ENCODE measurements around the gene ZNF280C.
A peak's percentile ranks its signal among the peaks of the same experiment; 100 is the strongest.

DNA sequence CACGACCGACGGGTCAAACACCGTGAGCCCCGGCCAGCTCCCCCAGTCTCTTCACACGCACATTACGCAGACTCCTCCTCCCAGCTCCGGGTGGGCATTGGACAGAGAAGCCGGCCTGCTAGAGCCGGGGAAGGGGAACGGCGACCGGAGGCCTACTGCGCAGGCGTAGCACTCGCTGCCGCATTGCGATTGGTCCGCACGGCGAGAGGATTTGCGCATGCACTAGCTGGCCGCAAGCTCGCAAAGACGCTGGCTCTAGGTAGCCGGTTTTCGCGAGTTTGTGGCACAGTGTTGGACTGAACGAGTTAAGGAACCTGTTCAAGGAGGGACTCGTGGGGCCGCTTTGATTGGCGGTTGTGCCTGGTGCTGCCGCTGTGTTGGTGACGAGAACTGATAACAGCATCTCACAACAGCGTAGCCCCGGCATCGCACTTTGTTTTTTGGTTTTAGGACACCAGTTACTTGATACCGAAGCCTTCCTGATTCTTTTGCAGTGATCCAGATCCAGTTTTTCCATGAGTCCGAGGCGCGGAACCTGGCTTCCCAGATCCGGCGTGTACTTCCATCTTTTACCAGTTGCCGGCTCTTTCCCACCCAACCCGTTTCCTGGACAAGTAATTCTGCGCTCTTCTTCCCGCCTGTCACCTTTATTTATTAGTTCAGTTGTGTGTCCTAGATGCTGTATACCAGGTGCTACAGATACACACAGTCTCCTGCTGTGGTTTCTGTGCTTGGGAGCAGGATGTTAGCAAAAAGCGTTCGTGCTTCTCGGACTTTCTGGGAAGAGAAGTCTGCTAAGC, 102.8 kb downstream of the ZNF280C start, which contains the start of gene AIFM1:
- TF ChIP-seq LCORL (IDR thresholded peaks at IDR 0.05) (no peak), LCORL (CRISPR knock-in tag; IDR thresholded peaks at IDR 0.05) (peak; percentile 10; the same call in 1 of the 2 replicates), MAZ (IDR thresholded peaks at IDR 0.05; ENCODE audit: borderline replicate concordance, low read depth, low read length) (no peak), MAZ (CRISPR knock-in tag; IDR thresholded peaks at IDR 0.05; ENCODE audit: low read depth) (no peak), POLR2A (IDR thresholded peaks at IDR 0.05; ENCODE audit: insufficient read depth in 1 of 2, low read depth in 2 of 2, low read length in 2 of 2) (peak; percentile 72 to 73), POLR2AphosphoS2 (IDR thresholded peaks at IDR 0.05; ENCODE audit: low read depth, low read length) (no peak), CC2D1A (CRISPR knock-in tag; IDR thresholded peaks at IDR 0.05) (no peak), CTCF (CRISPR knock-in tag; IDR thresholded peaks at IDR 0.05) (no peak), BHLHE40 (IDR thresholded peaks at IDR 0.05; ENCODE audit: low read length) (no peak), CENPBD1 (CRISPR knock-in tag; IDR thresholded peaks at IDR 0.05; ENCODE audit: borderline replicate concordance, low read depth) (no peak), BRCA1 (CRISPR knock-in tag; IDR thresholded peaks at IDR 0.05) (no peak), SP1 (IDR thresholded peaks at IDR 0.05) (no peak), SP1 (CRISPR knock-in tag; IDR thresholded peaks at IDR 0.05) (no peak)
- TF ChIP-seq, protein P1, sequence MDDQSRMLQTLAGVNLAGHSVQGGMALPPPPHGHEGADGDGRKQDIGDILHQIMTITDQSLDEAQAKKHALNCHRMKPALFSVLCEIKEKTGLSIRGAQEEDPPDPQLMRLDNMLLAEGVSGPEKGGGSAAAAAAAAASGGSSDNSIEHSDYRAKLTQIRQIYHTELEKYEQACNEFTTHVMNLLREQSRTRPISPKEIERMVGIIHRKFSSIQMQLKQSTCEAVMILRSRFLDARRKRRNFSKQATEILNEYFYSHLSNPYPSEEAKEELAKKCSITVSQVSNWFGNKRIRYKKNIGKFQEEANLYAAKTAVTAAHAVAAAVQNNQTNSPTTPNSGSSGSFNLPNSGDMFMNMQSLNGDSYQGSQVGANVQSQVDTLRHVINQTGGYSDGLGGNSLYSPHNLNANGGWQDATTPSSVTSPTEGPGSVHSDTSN (CRISPR knock-in tag; IDR thresholded peaks at IDR 0.05; ENCODE audit: borderline replicate concordance): no peak
